Gastrocnemius medialis (tissue), 4 donors: ENCODE results near the gene PRKAB1.

Experiments used
- CTCF ChIP-seq, 5 experiments: fragments of 450-650 bp in 3 of 5; fragments of 200-600 bp in 2 of 5; sonication (generic) in 2 of 5; IDR thresholded peaks in 4 of 5; conservative IDR thresholded peaks in 1 of 5; 1 replicate in 4 of 5; 2 replicates in 1 of 5; pipeline ENCODE4 v1.5.1; 2016 to 2019; ENCODE audit warnings: antibody characterized with exemption in 5 of 5, mild to moderate bottlenecking in 3 of 5, moderate library complexity in 3 of 5
- POLR2A ChIP-seq, 2 donors: fragments of 450-650 bp; IDR thresholded peaks; one replicate each; pipeline ENCODE4 v1.6.1; 2017; ENCODE audit warnings: antibody characterized with exemption in 2 of 2, mild to moderate bottlenecking in 2 of 2, moderate library complexity in 2 of 2

GRCh38 chr12:119679081-119679480 is 11.1 kb downstream of the PRKAB1 start:
- no peak for TF ChIP-seq CTCF (IDR thresholded peaks at IDR 0.05 in 4 of 5, conservative IDR thresholded peaks at IDR 0.05 in 1 of 5)
- TF ChIP-seq POLR2A (IDR thresholded peaks at IDR 0.05) = no peak
